GM18505 (cell line): ENCODE data around the gene HIPK4.
"Not testable (repeated sequence)": the region's sequence is repeated elsewhere in the genome, so short reads cannot be mapped to it uniquely, and the experiment has no call there.

Experiments used
- ATAC-seq: cut with Tn5 transposase; IDR thresholded peaks from one replicate; pipeline ENCODE4 v1.9.1; 2021; ENCODE audit not compliant: unreplicated experiment
- POLR2A ChIP-seq: IDR thresholded peaks from 4 replicates; pipeline ENCODE4 v1.6.1; 2011; ENCODE audit warnings: borderline replicate concordance; ENCODE audit not compliant: insufficient read depth, insufficient read length; ENCODE audit errors: extremely low read depth

The HIPK4 gene

DNA sequence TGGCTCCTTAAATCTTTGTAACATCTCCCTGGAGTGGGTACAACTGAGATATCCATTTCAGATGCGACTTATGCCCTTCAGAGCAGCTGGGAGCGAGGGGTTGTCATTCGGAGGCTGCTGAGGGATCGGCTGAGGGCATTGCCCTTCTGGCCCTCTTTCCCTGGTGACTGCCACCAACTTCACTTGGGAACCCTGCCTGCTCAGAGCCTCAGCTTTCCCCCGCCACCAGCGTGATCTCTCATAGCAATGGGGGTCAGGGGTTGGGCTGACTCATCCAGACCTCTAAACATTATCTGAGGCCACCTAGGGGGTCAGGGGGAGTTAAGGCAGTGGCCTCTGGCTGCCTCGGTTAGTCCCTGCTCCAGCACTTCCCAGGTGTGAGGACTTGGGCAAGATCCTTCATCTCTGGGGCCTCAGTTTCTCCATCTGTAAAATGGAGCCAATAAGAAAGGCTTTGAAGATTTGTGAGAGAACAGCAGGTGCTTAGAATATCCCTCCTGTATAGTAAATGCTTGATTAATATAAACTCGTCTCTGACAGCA is 22.0 kb upstream of the HIPK4 start:
- no peak for ATAC-seq
- no peak for TF ChIP-seq POLR2A

- no peak for ATAC-seq
- peak; percentile 18 for TF ChIP-seq POLR2A
Measured at GRCh38 chr19:40411125-40411842, 21.3 kb upstream of the HIPK4 start.

GRCh38 chr19:40410030-40410389 is 20.0 kb upstream of the HIPK4 start:
- ATAC-seq = no peak
- no peak for TF ChIP-seq POLR2A

DNA sequence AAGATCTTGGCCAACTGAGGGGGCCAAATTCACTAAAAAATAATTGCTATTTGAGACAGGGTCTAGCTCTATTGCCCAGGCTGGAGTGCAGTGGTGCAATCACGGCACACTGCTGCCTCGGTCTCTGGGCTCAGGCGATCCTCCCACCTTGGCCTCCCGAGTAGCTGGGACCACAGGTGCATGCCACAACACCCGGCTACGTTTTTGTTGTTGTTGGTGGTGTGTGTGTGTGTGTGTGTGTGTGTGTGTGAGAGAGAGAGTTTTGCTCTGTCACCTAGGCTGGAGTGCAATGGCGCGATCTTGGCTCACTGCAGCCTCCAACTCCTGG is 18.6 kb upstream of the HIPK4 start:
- ATAC-seq = not testable (repeated sequence)

- TF ChIP-seq POLR2A = no peak
Measured at GRCh38 chr19:40407714-40408597, 18.0 kb upstream of the HIPK4 start.

GRCh38 chr19:40403262-40403984 is 13.4 kb upstream of the HIPK4 start:
- TF ChIP-seq POLR2A = no peak
- peak; percentile 70 for ATAC-seq

More at GRCh38 chr19:40407714-40408597, 18.0 kb upstream of the HIPK4 start:
- ATAC-seq = no peak

- no peak for TF ChIP-seq POLR2A
- ATAC-seq = no peak
Measured at GRCh38 chr19:40400559-40400958, 10.6 kb upstream of the HIPK4 start.

DNA sequence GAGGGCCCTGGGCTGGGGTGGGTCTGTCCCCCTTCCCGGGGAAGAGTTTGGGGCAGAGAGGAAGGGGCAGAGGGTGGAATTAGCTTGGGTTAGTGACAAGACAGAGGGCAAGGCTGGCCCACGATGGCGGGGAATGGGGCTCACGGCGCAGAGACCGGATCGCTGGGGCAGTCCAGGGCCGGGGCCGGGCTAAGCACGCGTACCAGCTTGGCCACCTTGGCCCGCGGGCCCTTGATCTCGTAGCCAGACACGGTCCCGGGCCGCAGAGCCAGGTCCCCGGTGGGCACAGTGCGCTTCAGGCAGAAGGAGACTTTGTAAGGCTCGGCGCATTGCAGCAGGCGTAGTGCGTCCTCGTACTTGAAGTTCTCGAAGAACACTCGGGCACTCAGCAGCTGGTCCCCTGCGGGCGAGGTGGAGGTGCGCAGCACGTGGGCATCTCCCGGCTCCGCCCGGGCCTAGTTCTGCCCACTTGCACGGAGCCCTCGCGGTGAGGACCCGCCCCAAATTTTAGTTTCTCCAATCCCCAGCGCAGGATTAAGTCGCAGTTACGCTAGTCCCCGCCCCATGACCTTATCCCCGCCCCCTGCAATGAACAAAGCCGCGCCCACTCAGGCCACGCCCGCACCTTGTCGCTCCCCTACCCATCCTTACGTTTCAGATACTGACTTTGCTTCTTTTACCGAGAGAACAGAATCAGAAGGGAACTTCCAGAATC is 8.6 kb upstream of the HIPK4 start:
- no peak for TF ChIP-seq POLR2A
- ATAC-seq = no peak

GRCh38 chr19:40397568-40397906 is 7.6 kb upstream of the HIPK4 start:
- ATAC-seq = no peak
- TF ChIP-seq POLR2A = no peak

GRCh38 chr19:40396886-40397567 is 7.0 kb upstream of the HIPK4 start:
- TF ChIP-seq POLR2A = no peak
- ATAC-seq = no peak

DNA sequence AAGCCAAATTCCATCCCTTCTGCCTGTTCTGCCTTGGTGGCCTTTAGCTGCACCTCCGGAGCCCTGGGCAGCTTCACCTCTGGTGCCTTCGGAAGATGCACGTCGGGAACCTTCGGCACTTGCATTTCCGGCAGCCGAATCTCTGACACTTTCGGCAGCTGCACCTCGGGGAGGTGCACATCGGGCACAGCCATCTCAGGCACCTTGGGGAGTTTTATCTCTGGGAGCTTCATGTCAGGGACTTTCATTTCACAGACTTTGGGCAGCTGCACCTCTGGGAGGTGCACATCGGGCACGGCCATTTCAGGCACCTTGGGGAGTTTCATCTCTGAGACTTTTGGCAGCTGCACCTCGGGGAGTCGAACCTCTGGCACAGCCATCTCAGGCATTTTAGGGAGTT is 6.0 kb upstream of the HIPK4 start:
- no peak for ATAC-seq
- TF ChIP-seq POLR2A = no peak

GRCh38 chr19:40394816-40395210 is 4.8 kb upstream of the HIPK4 start:
- TF ChIP-seq POLR2A = no peak
- no peak for ATAC-seq
